ENCODE data around the gene TOX2.

TOX2 gene

DNA sequence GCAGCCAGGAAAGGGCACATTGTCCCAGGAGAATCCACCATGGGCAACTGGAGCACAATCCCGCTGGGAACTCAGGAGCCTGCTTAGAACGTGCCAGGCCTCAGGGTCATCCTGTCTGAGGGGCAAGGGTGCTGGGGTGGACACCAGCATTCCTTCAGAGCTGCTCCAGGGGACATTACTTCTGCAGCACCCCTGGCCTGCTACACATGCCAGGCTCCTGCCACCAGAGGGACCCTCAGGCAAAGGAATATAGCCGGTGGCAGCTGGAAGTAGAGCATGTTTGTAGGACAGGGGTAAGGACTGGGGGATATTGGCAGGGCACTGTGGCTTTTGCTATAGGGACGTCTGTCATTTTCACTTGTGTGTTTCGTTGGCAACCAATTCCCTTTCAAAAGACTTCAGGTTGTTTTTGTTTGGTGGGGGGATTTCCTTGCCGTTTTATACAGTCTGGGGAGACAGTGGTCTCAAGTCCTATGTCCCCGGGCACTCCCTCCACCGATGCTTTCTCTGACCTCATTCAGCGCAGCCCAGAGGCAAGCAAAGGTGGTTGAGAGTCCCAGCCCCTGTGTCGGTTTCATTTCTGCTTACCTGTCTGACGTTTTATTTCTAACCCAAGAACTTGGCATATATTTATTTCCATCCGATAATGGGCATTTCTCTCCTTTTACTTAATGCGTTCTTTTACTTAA, 141.5 kb downstream of the TOX2 start:
- no peak for DNase-seq (ENCODE audit: low read depth, low spot score)

DNA sequence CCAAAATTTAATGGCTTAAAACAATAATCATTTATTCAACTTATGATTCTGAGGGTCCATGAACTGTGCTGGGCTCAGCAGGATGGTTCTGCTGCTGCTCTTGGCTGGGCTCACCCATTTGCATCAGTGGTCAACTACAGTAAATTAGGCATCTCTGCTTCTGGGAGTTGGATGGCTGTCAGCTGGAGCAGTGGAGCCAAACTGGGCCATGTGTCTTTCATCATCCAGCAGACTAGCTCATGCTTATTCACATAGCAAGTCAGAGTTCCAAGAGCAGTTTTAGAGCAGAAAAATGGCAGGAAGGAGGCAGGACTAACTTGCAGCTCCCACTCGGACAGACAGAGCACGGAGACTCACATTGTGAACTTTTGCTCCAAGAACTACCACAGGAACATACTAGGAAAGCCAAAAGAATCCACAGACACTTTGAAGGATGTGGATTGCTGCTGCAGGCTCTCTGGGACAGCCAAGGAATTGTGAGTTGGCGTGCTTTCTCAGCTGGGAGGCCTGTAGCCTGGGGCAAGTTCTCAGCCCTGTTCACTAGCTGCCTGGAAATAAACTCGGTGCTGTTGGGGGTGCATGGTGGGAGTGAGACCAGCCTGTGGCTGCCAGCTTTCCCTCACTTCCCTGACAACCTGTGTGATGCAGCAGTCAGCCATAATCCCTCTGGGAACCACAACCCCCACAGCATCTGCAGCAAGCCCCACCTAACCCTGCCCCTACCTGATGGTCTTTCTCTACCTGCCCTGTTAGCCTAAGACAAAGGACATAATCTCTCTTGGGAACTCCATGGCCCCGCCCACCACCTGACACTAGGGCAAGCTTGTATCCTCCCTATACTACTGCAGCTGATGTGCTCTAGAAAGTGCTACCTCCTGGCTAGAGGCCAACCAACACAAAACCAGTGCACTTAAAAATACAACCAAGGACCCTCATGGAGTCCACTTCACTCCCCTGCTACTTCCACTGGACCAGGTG, 143.3 kb downstream of the TOX2 start:
- DNase-seq (ENCODE audit: low read depth, low spot score), result no peak

DNA sequence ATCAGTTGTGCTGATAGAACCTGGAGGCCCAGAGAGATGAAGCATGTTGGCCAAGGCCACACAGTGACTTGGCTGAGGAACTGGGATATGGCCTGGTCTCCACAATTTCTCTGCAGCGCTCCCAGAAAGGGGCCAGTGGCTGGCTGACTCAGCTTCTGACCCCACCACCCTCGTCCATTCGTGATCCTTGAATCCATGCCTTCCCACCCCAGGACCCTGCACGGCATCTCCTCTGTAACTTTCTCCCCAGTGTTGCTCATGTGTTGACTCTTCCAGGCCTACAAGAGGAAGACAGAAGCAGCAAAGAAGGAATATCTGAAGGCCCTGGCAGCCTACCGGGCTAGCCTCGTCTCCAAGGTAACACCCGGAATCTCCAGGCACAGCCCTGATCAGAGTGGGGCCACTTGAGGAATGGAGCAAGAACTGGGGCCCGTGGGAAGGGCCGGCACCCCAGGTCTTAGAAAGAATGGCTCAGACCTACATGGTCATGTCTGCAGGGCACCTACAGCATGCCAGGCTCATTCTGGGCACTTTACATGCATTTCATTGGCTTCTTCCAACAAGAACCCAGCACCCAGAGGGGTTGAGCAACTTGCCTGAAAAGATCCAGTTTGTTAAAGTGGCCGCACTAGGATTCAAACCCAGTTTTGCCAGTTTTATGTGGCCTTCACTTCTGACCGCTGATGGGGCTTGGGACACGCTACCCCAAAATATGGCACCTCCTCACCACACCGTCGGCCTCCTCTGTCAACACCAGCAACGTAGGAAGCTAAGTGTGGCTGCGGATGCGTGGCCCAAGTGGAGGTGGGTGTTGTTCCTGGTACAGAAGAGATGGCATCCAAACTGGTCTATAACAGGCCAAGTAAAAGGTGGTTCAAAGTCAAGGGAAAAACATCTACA, 150.1 kb downstream of the TOX2 start:
- DNase-seq (ENCODE audit: low read depth, low spot score), result no peak

DNA sequence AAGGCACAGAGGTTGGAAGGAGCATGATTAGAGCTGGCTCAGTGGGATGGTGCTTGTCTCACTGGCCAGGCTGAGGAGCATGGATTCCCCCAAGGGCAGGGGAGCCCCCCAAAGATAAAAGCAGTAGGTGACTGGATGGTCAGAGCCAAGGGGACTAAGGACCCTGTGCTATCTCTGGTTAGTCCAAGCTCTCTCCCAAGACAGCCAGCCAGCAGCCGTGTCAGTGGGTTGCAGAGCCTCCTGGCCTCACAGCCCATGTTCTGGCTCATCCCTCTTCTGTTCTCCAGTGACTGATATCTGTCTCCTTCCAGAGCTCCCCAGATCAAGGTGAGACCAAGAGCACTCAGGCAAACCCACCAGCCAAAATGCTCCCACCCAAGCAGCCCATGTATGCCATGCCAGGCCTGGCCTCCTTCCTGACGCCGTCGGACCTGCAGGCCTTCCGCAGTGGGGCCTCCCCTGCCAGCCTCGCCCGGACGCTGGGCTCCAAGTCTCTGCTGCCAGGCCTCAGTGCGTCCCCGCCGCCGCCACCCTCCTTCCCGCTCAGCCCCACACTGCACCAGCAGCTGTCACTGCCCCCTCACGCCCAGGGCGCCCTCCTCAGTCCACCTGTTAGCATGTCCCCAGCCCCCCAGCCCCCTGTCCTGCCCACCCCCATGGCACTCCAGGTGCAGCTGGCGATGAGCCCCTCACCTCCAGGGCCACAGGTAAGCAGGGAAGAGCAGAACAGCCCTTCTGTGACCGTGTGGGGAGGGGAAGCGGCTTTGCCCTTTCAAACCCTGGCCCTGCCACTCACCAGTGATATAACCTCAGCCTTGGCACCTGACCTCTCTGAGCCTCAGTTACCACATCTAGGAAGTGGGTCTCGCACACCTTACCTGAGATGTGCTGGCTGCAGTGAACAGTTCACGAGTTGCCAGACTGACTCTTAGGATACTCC, 151.0 kb downstream of the TOX2 start:
- DNase-seq (ENCODE audit: low read depth, low spot score), result no peak

DNA sequence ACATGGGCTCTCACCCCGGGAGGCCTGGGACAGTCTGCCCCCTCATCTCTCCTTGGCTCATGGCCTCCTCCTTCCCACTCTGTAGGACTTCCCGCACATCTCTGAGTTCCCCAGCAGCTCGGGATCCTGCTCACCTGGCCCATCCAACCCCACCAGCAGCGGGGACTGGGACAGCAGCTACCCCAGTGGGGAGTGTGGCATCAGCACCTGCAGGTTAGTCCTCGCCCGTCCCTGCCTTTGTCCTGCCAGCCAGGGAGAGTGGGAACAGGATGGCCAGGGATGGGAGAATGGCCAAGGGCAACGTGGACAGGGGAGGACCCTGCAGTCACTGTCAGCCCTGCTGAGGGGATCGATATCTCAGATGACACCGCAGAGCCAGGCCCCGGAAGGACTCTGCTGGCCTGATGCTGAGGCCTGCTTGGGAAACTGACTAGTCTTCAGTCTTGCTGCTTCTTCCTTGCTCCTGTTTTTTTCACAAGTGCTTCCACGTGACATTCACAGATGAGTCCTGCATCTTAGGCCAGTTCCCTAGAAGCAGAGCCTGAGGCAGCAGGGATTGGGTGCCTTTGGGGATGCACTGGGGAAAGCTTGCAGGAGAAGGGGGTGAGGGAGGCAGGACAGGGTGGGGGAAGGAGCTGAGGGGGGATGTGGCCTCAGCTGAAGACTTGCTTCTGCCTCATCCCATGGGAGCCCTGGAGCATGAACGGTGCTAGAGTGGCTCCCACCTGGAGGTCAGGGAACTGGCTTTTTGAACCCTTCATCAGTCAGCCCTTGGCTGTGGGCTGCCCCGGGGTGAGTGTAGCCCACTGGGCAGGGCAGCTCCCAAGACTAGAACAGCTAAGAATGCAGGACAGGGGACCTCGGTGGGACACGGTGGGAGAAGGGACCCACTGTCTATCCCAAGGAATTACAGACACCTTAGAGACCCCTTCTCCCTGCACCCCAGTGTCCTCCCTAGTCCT, 152.3 kb downstream of the TOX2 start:
- DNase-seq (ENCODE audit: low read depth, low spot score), result no peak

DNA sequence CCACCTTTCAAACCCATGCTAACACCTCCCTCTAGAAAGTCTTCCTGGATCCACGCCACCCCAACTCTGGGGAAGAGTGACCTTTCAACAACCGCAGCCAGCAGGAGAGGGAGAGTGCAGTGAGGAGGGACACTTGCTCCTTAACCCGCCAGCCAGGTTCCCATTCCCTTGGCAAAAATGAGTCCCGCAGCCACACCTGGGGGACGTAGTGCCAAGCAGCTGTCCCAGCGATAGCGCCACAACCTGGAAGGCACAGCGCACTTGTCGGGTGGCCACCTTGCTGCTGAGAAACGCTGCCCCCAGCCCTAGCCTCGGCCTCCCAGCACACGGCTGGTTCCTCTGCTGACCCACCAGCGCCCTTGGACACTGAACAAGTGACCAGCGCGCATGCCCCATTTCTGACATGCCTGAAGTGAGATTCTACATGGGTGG, 153.0 kb downstream of the TOX2 start:
- DNase-seq (ENCODE audit: low read depth, low spot score), result no peak

DNA sequence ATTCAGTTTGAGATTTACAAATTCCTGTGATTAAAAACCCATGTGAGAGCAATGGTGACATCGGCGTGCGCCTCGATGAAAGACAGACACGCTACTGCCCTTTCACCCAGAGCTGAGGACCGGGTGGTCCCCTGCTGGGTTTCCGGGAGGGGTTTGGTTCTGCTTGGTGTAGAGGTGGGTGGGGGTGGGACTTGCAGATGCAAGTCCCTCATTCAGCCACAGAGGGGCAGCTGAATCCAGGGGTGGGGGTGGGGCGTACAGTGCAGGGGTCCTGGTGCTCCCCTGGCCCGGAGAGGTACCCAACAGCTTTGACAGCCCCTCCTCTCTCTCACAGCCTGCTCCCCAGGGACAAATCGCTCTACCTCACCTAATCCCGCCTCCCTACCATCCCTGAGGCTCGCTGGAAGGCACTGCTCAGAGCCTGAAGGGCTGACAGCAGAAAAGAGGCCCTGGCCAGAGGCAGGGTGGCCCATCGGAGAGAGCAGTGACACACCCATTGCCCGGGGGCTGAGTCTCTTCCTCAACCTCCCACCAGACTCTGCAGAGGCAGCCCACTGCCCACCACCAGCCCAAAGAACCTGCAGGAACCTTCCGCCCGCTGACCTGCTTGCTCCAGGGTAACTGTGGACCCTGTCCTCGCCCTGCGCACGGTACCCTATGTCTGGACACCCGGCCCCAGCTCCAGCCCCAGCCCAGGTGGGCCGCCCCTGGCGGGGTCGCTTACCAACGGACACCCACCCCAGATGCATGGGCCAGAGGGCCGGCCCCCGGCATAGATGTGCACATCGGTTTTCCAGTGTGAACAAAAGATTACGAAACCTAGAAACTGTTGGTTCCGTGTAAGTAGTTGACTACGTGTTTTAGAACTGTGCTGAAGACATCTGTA, 153.9 kb downstream of the TOX2 start:
- no peak for DNase-seq (ENCODE audit: low read depth, low spot score)

DNA sequence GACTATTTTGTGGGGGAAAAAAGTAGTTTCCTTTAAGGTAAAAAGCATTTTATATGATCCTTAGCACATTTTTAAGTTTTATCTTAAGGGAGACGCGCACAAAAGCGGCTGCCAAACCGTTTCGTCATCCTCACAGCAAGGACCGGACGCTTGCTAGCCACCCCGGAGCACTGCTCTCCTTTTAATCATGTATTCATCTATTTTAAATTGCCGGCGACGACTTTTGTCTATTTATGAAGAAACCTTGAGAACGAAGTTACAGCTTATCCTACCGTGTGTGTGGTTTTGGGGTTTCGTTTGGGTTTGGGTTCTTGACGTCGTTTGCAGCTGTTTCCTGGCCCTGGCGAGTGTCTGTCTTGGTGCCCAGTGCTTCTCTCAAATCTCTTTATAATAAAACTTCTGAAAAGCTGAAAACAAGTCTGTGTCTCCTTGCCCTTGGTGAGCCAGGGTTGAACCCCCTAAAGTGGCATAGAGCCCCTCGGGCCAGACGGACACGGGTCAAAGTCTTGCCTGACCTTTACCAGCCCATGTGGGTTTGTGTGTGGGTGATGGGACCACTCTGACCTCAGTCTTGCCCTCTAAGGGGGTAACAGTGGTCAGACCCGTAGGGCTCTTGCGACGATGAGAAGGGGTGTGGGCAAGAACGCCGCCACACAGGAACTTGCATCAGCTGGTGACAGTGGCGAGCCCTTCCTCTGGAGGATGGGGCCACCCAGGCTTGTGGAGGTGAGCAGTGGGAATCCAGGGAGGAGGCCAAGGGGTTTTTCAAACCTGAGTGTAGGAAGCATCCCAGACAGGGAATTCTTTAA, 154.8 kb downstream of the TOX2 start:
- DNase-seq (ENCODE audit: low read depth, low spot score), result no peak

DNA sequence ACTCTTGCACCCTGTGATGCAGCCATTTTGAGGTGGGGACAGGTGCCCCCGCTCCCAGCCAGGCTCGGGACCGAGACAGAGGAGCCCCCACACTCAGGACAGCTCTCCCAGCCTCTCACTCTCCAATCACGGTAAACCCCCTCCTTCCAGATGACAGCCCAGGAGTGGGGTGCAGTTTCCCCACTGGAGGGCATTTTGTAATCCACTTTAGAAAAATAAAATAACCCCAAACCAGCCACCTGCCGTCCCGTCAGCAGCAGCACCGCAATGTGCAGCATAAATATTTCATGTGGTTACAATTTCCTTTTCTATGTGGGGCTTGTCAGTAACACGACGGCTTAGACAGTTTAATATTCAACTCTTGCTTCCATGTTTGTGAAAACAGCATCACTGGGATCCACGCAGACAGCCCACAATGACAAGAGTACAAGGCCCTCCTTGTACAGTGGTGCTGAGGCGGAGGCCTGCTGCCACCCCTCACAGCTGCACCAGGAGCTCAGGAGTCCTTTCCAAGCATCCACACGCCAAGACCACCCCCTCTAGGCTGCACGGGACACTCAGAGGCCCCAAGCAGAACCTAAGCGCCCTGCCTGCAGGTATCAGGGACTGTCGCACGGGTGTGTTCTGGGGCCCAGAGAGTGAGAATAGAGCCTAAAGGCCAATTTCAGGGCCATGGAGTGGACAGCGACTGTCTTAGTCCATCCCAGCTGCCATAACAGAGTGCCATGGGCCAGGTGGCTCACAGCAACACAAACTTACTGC, 155.7 kb downstream of the TOX2 start:
- DNase-seq (ENCODE audit: low read depth, low spot score), result no peak

DNA sequence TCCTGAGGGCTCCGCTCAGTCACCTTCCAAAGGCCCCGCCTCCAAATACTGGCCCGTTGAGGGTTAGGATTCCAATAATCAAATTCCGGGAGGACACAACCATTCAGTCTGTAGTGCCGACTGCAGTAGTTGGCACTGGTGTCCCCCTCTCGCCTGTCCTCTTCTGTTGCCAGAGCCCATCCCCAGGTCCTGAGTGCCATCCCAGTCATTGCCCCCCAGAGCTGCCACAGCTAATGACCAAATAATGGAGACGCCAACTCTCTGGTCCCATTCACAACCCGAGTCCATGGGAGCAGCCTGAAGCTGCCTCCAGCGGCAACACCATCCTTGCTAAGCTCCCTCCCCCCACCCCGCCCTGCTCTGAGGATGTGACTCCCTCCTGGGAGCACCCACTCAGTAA, 156.4 kb downstream of the TOX2 start:
- DNase-seq (ENCODE audit: low read depth, low spot score), result no peak

DNA sequence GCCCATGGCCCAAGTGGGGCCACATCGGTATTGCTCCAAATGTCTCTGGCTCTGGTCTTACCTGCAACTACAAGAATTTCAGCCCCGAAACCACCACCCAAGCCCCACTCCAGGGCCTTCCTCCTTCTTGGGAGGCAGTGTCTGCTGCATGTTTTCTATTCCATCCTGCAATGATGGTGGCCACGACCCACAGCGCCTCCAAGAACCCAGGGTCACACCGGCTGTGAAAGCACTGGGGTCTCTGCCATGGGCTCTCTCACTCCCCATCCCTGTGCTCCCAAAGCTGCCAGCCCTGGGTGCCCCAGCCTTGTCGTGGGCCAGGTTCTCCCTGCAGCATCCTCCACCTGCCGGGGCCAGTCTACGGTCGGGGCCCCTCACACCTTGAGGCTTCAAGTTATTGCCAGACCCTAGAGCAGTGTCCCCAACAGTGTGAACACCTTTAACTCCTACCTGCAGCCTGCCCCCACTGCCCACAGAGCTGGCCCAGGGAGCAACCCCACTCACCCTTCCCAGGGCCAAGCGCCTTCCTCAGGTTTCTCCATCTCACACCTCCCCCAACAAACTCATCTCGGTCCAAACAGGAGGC, 157.0 kb downstream of the TOX2 start:
- DNase-seq (ENCODE audit: low read depth, low spot score), result no peak

DNA sequence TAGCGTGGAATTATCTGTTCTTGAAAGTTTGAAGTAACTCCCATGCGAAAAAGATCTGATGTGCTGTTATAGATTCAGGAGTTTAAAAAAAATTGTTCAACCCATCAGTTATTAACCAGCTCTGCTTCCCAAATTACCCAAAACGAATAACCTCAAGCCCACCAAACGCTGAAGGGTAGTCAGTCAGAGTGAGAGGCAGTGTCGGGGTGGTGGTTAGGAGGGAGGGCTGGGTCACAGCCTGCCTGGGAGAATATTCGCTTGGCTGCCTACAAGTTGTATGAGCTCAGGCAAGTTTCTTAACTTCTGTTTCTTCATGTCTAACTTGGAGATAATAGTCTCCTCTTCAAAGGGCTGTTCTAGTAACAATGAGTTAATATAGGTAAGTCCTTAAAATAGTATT, 157.7 kb downstream of the TOX2 start:
- DNase-seq (ENCODE audit: low read depth, low spot score), result no peak

DNA sequence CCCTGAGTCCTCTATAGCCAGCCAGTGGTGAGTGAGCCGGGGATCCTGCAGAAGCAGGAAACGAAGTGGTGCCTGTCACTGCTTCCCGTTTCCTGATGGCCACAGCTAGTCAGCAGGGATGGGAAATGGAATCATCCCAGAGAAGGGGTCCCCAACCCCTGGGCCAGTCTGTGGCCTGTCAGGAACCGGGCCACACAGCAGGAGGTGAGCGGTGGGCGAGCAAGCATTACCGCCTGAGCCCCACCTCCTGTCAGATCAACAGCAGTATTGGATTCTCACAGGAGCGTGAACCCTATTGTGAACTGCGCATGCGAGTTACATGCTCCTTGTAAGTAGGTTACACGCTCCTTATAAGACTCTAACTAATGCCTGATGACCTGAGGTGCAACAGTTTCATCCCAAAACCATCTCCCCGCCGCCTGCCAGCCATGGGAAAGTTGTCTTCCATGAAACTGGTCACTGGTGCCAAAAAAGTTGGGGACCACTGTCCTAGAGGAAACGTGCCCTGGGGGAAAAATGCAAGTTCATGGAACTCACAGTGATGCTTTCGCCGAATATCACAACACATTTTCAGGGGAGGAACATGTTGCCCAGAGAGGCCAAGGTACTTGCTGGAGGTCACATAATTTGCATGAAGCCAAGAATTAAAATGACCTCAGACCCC, 158.5 kb downstream of the TOX2 start:
- no peak for DNase-seq (ENCODE audit: low read depth, low spot score)

DNA sequence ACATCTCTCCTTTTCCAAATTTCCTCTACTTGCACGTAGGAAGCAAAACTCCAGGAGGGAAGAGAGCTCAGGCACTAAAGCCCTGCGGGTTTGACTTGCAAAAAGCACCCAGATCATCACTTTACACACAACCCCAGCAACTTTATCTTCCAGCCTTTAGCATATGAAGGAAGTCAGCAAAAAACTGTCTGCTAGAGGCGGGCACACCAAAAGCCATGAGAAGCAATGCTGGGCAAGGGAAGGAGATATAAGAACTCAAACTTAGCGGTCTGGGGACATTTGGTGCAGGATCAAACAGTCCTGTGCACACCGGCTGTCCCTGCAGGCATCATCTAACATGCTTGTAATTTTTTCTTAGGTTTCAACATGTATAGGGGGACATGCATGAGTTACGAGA, 159.0 kb downstream of the TOX2 start:
- DNase-seq (ENCODE audit: low read depth, low spot score), result no peak

DNA sequence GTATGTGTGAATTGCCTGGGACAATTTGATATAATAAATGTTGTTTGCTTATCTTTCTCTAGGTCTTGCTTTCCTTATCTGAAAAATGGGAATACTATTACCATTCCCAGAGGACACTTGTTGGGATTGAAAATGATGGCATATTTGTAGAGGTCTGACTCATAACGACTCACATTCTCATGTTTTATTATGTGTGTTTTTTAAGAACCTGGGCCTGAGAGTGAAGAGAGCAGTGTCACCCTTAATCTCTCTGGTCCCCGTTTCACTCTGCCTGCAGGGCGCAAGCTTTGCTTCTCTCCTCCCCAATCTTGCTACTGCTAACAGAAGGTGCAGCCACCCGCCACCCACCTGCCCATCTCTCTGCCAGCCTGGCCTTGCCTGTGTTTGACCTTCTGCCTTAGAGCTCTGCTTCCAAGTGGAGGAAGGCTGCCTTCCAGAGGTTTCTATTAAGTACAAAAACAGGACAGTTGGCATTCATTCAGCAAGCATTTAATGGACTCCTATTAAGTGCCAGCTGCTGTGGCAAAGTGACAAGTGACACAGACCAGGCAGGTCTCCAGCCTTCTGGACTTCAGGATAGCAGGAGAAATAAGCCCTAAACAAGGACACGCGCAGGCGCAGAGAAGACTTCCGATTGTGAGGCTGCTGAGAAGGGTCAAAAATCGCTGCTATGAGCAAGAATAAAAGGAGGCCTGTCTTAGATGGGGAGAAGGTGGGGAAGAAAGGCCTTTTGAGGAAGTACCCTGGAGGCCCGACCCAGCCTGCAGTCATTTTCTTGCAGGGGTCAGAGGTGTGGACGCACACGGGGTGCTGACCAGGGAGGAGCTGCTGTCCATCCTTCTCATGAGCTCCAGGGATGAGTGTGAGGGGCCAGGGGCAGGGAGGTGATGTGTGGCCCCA, 159.8 kb downstream of the TOX2 start:
- no peak for DNase-seq (ENCODE audit: low read depth, low spot score)
